Stimulated activated naive CD4-positive, alpha-beta T cell (primary cell): ENCODE data around the gene PTPRN2.

Experiments used
- DNase-seq, 6 experiments: peaks; one replicate each; lab custom pipeline; 2025; lab: John Stamatoyannopoulos, UW

PTPRN2 gene

DNA sequence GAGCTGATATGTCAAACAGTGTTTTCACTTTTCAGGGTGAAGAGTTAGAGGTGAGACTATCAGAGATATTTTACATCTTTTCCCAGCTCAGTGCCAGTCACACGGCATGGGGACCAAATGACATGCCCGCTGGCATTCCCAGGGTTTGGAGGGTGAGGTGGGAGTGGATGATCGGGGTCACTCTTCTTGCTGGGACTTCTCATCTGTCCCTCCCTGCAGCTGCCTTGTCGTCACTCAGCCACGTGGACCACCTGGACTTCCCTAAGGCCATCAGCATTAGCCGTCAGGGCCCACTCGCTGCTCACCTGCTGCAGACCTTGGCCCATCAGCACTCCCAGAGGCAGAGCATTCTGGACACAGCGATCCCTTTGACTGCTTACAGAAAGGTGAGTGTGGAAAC is 949.1 kb downstream of the PTPRN2 start:
- no peak for DNase-seq

GRCh38 chr7:157637216-157637949 is 950.2 kb downstream of the PTPRN2 start:
- DNase-seq: no peak

DNA sequence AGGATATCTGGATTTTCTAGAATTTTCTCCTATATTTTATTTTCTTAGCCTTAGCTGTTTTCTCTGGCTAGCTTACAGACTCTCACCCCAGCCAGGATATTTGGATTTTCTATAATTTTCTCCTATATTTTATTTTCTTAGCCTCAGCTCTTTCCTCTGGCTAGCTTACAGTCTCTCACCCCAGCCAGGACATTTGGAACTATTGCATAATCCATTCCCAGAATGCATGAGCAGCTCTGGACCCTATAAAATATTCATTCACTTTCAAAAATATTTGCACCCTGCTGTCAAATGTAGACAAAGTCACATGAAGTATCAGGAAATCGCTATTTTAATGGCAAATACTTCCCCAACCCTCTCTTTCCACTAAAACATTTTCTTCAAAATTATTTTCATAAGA is 952.0 kb downstream of the PTPRN2 start:
- DNase-seq: no peak

DNA sequence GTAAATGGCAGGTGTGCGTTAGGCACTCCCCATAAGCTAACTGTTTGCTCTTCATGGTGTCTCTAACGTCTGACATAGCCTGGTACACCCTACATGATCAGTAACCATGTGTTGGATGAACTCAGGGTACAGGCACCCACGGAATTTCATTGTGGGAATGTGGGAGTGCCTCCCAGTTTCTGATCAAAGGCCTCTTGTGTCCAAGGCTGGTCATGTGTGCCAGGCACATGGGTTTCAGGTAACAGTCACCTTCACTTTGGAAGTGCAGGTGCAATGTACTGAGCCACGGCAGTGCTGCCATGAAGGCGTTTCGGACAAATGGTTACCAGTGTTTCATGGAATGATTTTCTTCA is 952.5 kb downstream of the PTPRN2 start:
- no peak for DNase-seq

- DNase-seq: no peak
These were observed 953.0 kb downstream of the PTPRN2 start for GRCh38 chr7:157634401-157635147.

GRCh38 chr7:157633465-157634185 is 954.0 kb downstream of the PTPRN2 start:
- no peak for DNase-seq

- DNase-seq: no peak
These were observed 957.2 kb downstream of the PTPRN2 start for GRCh38 chr7:157630301-157630853.

DNA sequence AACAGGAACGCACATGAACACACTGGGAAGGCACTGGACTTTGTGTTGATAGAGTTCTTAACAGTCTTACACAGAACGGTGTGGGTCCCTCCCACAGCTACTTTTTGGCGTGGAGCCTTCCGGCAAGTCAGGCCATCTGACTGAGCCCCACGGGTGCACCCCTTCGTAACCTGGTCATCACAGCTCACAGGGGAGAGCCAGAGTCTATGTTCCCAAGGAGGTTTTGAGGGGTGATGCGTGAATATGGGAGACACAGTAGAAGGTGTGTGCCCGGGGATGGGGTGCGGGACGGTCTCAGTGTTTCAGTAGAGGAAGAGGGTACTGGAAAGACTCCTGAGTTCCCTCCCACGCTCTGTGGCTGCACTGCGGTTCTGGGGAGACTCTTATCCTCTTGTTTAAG is 959.2 kb downstream of the PTPRN2 start:
- no peak for DNase-seq

DNA sequence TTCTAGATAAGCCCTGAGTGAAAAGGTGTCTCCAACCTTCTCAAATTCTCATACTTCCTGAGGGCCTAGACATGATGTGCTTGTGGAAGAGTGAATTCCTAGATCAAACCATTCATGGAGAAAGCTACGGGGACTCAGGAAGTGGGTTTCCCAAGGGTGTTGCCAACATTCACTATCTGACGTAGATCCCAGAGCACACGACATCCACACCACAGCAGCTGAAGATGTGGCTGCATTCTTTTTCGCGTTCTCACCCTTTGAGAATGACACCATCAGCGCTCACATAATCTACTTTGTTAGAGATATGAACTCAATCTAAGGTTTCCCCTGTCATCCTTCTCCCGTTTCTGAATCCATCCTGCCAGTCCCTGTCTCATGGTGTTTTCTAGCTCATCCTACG is 960.0 kb downstream of the PTPRN2 start:
- no peak for DNase-seq

DNA sequence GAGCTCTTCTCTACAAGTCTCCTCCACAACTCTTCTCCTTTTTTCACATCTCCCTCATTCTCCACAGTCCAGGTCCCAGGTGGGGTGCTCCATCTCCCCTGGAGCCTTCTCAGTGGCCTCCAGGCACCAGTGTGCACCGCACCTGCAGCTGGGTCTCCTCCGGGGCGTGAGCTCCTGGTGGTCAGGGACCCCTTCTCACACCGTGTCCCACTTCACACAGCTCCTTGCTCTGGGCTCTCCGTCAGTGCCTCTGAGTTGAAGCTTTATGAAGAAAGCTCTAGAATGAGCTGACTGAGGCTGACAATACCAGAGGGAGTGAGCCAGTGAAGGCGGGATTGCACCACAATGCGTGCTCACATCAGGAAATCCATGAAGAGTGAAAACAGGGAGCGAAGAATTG is 960.6 kb downstream of the PTPRN2 start:
- no peak for DNase-seq

DNA sequence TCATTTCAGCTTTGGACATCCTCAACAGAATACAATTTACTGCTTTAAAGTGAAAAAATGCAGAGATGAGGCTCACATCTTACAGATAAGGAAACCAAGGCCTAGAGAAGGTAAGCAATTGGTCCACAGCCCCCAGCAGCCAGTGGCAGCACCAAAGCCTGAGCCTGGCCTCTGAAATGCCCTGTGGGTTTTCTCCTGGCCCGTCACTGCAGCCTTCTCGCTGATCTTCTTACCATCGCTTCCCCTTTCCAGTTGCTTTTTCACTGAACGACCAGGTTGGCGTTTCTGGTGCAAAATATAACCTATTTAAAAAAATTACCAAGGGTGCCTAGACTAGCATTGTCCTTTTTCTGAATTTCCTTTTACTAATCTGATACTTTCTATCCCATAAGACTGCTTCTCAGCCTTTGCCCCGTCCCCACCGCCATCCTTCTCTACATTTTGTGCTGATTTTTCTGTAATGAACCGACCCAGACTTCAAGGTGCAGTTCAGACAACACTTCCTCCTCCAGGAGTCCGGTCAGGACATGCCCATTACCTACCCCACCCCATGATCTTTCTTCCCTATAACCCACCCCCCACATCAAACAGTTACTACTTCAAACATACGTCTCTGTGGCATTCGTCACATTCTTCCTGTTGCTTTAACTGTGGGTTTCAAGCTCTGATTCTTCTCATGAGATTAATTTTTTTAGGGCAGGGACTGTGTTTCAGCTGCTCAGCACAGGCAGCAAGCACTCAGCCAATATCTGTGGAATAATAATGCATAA is 961.5 kb downstream of the PTPRN2 start:
- DNase-seq: peak in 4 of 6 experiments; percentile 21 to 82 (median 80)

- DNase-seq: no peak
These were observed 964.1 kb downstream of the PTPRN2 start for GRCh38 chr7:157623556-157623955.

DNA sequence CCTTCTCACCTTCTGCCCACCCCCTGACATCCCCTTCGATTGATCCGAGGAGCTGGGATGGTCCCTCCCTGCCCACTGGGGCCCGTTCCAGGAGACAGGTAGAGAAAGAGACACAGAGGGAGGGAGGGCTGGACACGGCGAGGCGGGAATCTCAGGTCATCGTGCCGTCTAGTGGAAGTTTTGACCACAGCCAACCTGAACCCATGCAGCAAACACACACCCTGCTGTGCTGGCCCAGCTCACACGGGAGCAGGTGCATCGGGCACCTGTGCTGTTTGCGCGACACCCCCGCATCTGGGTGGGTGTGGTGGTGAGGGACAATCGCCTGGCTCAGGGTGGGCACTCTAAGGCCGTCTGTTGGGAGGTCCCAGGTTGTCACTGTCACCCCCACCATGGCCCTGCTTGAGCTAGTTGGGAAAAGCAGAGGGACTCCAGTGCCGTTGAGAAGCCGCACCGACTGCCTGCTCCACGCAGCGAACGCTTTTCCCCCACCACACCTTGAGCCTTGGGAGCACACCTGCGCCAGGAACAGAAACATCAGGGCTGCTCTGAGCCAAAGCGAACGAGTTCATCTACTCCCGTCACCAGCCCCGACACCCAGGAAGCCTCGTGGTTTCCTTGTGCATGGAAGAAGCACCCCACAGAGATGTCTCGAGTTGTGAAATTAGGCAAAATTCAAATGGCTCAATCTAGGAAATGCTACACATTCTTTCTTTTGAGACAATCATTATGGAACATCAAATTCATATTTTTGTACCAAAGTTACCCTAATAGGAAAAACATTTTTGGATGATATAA is 965.0 kb downstream of the PTPRN2 start:
- DNase-seq: peak in 3 of 6 experiments; percentile 2 to 24 (median 12)

- peak; percentile 11 to 68 (median 50) for DNase-seq
These were observed 965.6 kb downstream of the PTPRN2 start for GRCh38 chr7:157622000-157622399.

- no peak for DNase-seq
These were observed 966.4 kb downstream of the PTPRN2 start for GRCh38 chr7:157621131-157621681.

DNA sequence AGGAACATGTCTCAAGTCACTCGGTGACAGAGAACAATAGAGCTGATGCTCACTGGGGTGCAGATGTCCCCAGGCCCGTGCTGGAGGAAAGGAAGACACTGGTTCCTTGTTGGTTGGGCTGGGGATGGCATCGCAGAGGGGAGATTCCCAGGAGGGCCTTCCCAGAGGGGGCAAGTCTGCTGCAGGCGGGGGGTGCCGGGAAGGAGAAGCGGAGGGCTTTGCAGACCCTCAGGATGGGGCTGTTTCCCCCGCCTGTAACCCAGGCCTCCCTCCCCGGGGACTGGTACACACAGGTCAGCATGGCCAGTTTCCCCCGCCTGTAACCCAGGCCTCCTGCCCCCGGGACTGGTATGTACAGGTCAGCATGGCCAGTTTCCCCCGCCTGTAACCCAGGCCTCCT is 967.0 kb downstream of the PTPRN2 start:
- DNase-seq: no peak

GRCh38 chr7:157619753-157620525 is 967.7 kb downstream of the PTPRN2 start:
- DNase-seq: no peak

DNA sequence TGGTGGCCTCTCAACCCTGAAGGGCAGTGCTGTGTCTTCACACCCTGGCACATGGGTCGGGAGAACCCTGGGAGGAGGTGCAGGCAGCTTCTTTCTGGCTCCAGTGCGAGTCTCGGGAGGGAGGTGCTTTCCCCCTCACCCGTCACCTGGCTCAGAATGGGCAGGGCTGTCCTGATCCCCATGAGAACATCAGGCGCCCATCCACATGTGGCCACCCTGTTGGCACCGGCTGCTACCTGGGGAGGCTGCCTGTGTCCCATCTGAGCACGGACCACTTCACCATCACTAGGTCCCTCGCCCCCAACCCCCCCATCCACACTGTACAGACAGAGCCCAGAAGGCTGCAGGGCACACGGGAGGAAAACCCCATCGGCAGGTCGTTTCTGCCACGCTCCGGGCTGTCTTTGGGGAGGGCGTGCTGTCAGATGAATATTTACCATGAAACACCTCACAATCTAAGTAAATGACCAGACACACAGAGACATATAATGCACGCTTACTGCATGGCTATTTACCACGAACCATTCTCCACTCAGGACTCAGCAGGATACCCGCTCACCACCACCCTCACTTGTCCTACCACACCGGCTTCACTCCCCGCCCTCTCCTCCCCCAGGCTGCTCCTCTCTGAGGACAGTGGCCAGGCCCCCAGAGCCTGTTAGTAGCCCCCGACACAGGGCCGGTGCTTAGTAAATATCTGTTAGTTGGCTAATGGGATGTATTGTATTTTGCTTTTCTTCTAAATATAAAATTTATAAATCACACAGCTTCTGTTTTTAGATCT is 968.6 kb downstream of the PTPRN2 start:
- DNase-seq: no peak

GRCh38 chr7:157618091-157618726 is 969.4 kb downstream of the PTPRN2 start:
- no peak for DNase-seq
